Neural progenitor cell (in vitro differentiated cells): ENCODE measurements around the gene MACROD2.

Experiments
- CTCF ChIP-seq: fragments of 200-600 bp; sonication (generic); IDR thresholded peaks from 2 replicates; pipeline ENCODE4 v1.5.1; 2017; ENCODE audit warnings: antibody characterized with exemption, mild to moderate bottlenecking
- EZH2 ChIP-seq: fragments of 200-600 bp; sonication (generic); IDR thresholded peaks from 2 replicates; pipeline ENCODE4 v1.6.1; 2017; ENCODE audit warnings: antibody characterized with exemption, mild to moderate bottlenecking, moderate library complexity
- EZH2phosphoT487 ChIP-seq: fragments of 200-600 bp; sonication (generic); IDR thresholded peaks from 2 replicates; pipeline ENCODE4 v1.6.1; 2017; ENCODE audit warnings: antibody characterized with exemption

DNA sequence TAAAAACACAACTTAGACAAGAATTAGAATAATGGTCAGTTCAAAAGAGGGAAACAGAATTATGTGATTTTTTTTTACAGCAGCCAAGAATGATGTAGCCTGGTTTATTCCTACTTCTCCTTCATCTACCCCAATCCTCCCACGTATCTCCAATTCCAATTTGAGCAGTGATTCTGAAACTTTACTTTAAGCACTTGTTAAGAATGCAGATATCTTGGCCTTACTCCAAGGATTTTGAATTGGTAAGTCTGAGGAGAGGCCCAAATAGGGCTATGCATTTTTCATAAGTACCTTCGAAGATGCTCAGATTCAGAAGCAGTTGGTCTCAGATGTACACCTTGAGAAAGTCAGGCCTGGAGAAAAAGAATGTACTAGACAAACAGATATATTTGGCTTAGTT, 575.5 kb downstream of the MACROD2 start:
- TF ChIP-seq CTCF (no peak), EZH2phosphoT487 (no peak), EZH2 (no peak)
